GM12878 (cell line): Measurements from ENCODE around the gene HNRNPA1. TPM values are rescaled to one million over a fixed set of nuclear protein-coding genes. Genes with fewer than 3 reads are reported as not detected.
A peak's percentile ranks its signal among the peaks of the same experiment; 100 is the strongest.

Source experiments
- GATAD2B ChIP-seq: fragments of 450-650 bp; conservative IDR thresholded peaks from 2 replicates; pipeline ENCODE4 v1.6.1; 2017; ENCODE audit warnings: low read depth, mild to moderate bottlenecking, moderate library complexity
- HDAC6 ChIP-seq: fragments of 200-600 bp; sonication (generic); IDR thresholded peaks from one replicate; pipeline ENCODE4 v1.8.0; 2017; ENCODE audit warnings: antibody characterized with exemption; ENCODE audit not compliant: unreplicated experiment
- LARP7 ChIP-seq: fragments of 450-650 bp; IDR thresholded peaks from 2 replicates; pipeline ENCODE4 v1.6.1; 2017; ENCODE audit warnings: mild to moderate bottlenecking
- MYB ChIP-seq: fragments of 150-350 bp; IDR thresholded peaks from 2 replicates; pipeline ENCODE4 v1.6.1; 2014; ENCODE audit warnings: mild to moderate bottlenecking, low read depth, low read length, borderline replicate concordance
- NR2C2 ChIP-seq: IDR thresholded peaks from 2 replicates; pipeline ENCODE4 v1.6.1; 2011; ENCODE audit warnings: borderline replicate concordance, low read depth; ENCODE audit not compliant: control insufficient read depth, insufficient read length
- SIN3A ChIP-seq: IDR thresholded peaks from 2 replicates; pipeline ENCODE4 v1.6.1; 2012; ENCODE audit warnings: low read depth, low read length, improper control_type of control experiment
- SIX5 ChIP-seq: IDR thresholded peaks from 2 replicates; pipeline ENCODE4 v1.6.1; 2011; ENCODE audit warnings: mild to moderate bottlenecking, low read depth, low read length, moderate library complexity; ENCODE audit not compliant: severe bottlenecking
- TARDBP ChIP-seq: IDR thresholded peaks from 2 replicates; pipeline ENCODE4 v1.6.1; 2016; ENCODE audit warnings: borderline replicate concordance
- ZNF217 ChIP-seq: fragments of 450-650 bp; IDR thresholded peaks from 2 replicates; pipeline ENCODE4 v1.6.1; 2017; ENCODE audit warnings: antibody characterized with exemption, mild to moderate bottlenecking
- polyA plus RNA-seq, 11 experiments: library from polyadenylated mRNA; depleted of rRNA in 4 of 11; unstranded in 6 of 11; stranded (reverse) in 5 of 11; fragments of >200 nt; fragmentation: Nextera tagmentation in 4 of 11; fragmentation: Illumina TruSeq in 1 of 11; extraction: Ambion mirVana in 4 of 11; extraction: Trizol in 1 of 11; gene quantifications; 1 replicate in 1 of 11; 2 replicates in 10 of 11; pipeline versions ENCODE4 v1.2.1 to v1.2.3, GENCODE V29; 2011 to 2016; ENCODE audit warnings: inconsistent platforms in 2 of 11, missing spikeins in 2 of 11, low read depth in 1 of 11
- total RNA-seq, 4 experiments: library from RNA; depleted of rRNA in 3 of 4; stranded (reverse); fragments of >200 nt in 3 of 4; fragmentation: Illumina TruSeq in 1 of 4; extraction: Trizol in 1 of 4; gene quantifications; 2 replicates each; pipeline versions ENCODE4 v1.2.1 to v1.2.3, GENCODE V29; 2013 to 2021
- TF ChIP-seq, protein P1 (sequence below): fragments of 450-650 bp; conservative IDR thresholded peaks from 2 replicates; pipeline ENCODE4 v1.6.1; 2017; ENCODE audit warnings: mild to moderate bottlenecking, moderate library complexity
- TF ChIP-seq, protein P2 (sequence below): fragments of 450-650 bp; IDR thresholded peaks from 2 replicates; pipeline ENCODE4 v1.6.1; 2014; ENCODE audit warnings: mild to moderate bottlenecking
- TF ChIP-seq, protein P3 (sequence below): fragments of 450-650 bp; IDR thresholded peaks from 2 replicates; pipeline ENCODE4 v1.6.1; 2018; ENCODE audit warnings: mild to moderate bottlenecking, low read depth, moderate library complexity; ENCODE audit not compliant: partially characterized antibody
- TF ChIP-seq, protein P4 (sequence below): fragments of 450-650 bp; IDR thresholded peaks from 2 replicates; pipeline ENCODE4 v1.6.1; 2017; ENCODE audit warnings: mild to moderate bottlenecking, moderate library complexity
- TF ChIP-seq, protein P5 (sequence below): fragments of 150-350 bp; IDR thresholded peaks from 2 replicates; pipeline ENCODE4 v1.6.1; 2016; ENCODE audit warnings: low read depth, low read length

Gene HNRNPA1
- total and polyA plus RNA-seq, 10 of the 15 experiments (the other 5 are each of a cell fraction or from before 2014, with no cell fraction given) = 630 to 2,342 (median 1,407) TPM

DNA sequence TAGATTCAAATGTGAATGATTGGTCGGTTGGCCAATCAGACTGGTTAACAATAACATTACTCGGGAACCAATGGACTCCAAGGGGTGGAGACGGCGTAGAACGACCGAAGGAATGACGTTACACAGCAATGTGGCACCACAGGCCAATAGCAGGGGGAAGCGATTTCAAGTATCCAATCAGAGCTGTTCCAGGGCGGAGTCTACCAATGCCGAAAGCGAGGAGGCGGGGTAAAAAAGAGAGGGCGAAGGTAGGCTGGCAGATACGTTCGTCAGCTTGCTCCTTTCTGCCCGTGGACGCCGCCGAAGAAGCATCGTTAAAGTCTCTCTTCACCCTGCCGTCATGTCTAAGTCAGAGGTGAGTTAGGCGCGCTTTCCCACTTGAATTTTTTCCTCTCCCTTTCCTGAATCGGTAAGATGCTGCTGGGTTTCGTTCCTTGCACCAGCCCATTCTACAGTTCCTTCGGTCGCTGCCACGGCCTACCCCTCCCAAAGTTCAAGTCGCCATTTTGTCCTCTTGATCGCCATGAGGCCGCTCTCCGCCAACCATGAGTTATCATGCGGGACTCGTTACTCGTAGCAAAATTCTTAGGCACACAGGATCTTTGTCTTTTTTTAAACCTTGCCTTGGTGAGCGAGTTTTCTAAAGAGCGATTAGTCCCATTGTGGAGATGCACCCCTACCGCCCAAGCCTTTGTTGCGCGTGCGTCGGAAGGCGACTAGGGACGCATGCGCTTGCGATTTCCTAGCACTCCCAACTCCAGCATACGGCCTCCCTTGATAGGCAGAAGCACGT is at the start of gene HNRNPA1 (continued):
- TF ChIP-seq, protein P1, sequence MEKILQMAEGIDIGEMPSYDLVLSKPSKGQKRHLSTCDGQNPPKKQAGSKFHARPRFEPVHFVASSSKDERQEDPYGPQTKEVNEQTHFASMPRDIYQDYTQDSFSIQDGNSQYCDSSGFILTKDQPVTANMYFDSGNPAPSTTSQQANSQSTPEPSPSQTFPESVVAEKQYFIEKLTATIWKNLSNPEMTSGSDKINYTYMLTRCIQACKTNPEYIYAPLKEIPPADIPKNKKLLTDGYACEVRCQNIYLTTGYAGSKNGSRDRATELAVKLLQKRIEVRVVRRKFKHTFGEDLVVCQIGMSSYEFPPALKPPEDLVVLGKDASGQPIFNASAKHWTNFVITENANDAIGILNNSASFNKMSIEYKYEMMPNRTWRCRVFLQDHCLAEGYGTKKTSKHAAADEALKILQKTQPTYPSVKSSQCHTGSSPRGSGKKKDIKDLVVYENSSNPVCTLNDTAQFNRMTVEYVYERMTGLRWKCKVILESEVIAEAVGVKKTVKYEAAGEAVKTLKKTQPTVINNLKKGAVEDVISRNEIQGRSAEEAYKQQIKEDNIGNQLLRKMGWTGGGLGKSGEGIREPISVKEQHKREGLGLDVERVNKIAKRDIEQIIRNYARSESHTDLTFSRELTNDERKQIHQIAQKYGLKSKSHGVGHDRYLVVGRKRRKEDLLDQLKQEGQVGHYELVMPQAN = peak; percentile 34
- TF ChIP-seq GATAD2B (no peak; the same call in 1 of the 2 replicates), TARDBP (no peak), LARP7 (peak; percentile 66; the same call in 1 of the 2 replicates), ZNF217 (no peak), SIX5 (no peak), SIN3A (peak; percentile 7), NR2C2 (no peak), HDAC6 (peak; percentile 73), MYB (no peak)
- TF ChIP-seq, protein P2, sequence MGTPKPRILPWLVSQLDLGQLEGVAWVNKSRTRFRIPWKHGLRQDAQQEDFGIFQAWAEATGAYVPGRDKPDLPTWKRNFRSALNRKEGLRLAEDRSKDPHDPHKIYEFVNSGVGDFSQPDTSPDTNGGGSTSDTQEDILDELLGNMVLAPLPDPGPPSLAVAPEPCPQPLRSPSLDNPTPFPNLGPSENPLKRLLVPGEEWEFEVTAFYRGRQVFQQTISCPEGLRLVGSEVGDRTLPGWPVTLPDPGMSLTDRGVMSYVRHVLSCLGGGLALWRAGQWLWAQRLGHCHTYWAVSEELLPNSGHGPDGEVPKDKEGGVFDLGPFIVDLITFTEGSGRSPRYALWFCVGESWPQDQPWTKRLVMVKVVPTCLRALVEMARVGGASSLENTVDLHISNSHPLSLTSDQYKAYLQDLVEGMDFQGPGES = peak; percentile 94
- TF ChIP-seq, protein P3, sequence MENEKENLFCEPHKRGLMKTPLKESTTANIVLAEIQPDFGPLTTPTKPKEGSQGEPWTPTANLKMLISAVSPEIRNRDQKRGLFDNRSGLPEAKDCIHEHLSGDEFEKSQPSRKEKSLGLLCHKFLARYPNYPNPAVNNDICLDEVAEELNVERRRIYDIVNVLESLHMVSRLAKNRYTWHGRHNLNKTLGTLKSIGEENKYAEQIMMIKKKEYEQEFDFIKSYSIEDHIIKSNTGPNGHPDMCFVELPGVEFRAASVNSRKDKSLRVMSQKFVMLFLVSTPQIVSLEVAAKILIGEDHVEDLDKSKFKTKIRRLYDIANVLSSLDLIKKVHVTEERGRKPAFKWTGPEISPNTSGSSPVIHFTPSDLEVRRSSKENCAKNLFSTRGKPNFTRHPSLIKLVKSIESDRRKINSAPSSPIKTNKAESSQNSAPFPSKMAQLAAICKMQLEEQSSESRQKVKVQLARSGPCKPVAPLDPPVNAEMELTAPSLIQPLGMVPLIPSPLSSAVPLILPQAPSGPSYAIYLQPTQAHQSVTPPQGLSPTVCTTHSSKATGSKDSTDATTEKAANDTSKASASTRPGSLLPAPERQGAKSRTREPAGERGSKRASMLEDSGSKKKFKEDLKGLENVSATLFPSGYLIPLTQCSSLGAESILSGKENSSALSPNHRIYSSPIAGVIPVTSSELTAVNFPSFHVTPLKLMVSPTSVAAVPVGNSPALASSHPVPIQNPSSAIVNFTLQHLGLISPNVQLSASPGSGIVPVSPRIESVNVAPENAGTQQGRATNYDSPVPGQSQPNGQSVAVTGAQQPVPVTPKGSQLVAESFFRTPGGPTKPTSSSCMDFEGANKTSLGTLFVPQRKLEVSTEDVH = peak; percentile 19
- TF ChIP-seq, protein P4, sequence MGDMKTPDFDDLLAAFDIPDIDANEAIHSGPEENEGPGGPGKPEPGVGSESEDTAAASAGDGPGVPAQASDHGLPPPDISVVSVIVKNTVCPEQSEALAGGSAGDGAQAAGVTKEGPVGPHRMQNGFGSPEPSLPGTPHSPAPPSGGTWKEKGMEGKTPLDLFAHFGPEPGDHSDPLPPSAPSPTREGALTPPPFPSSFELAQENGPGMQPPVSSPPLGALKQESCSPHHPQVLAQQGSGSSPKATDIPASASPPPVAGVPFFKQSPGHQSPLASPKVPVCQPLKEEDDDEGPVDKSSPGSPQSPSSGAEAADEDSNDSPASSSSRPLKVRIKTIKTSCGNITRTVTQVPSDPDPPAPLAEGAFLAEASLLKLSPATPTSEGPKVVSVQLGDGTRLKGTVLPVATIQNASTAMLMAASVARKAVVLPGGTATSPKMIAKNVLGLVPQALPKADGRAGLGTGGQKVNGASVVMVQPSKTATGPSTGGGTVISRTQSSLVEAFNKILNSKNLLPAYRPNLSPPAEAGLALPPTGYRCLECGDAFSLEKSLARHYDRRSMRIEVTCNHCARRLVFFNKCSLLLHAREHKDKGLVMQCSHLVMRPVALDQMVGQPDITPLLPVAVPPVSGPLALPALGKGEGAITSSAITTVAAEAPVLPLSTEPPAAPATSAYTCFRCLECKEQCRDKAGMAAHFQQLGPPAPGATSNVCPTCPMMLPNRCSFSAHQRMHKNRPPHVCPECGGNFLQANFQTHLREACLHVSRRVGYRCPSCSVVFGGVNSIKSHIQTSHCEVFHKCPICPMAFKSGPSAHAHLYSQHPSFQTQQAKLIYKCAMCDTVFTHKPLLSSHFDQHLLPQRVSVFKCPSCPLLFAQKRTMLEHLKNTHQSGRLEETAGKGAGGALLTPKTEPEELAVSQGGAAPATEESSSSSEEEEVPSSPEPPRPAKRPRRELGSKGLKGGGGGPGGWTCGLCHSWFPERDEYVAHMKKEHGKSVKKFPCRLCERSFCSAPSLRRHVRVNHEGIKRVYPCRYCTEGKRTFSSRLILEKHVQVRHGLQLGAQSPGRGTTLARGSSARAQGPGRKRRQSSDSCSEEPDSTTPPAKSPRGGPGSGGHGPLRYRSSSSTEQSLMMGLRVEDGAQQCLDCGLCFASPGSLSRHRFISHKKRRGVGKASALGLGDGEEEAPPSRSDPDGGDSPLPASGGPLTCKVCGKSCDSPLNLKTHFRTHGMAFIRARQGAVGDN = peak; percentile 69
- TF ChIP-seq, protein P5, sequence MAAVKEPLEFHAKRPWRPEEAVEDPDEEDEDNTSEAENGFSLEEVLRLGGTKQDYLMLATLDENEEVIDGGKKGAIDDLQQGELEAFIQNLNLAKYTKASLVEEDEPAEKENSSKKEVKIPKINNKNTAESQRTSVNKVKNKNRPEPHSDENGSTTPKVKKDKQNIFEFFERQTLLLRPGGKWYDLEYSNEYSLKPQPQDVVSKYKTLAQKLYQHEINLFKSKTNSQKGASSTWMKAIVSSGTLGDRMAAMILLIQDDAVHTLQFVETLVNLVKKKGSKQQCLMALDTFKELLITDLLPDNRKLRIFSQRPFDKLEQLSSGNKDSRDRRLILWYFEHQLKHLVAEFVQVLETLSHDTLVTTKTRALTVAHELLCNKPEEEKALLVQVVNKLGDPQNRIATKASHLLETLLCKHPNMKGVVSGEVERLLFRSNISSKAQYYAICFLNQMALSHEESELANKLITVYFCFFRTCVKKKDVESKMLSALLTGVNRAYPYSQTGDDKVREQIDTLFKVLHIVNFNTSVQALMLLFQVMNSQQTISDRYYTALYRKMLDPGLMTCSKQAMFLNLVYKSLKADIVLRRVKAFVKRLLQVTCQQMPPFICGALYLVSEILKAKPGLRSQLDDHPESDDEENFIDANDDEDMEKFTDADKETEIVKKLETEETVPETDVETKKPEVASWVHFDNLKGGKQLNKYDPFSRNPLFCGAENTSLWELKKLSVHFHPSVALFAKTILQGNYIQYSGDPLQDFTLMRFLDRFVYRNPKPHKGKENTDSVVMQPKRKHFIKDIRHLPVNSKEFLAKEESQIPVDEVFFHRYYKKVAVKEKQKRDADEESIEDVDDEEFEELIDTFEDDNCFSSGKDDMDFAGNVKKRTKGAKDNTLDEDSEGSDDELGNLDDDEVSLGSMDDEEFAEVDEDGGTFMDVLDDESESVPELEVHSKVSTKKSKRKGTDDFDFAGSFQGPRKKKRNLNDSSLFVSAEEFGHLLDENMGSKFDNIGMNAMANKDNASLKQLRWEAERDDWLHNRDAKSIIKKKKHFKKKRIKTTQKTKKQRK = peak; percentile 83
